Common myeloid progenitor, CD34-positive (primary cell): ENCODE data around the gene SEMA4D.
A peak's percentile ranks its signal among the peaks of the same experiment; 100 is the strongest.
"Not testable (repeated sequence)": the region's sequence is repeated elsewhere in the genome, so short reads cannot be mapped to it uniquely, and the experiment has no call there.

ENCODE experiments used
- CTCF ChIA-PET: fragments of 350-600 bp; sonication (Branson Sonifier 250); formaldehyde crosslinking; loops from one replicate; lab custom pipeline; 2021; ENCODE audit warnings: antibody characterized with exemption; lab: Charles Lee
- POLR2A ChIA-PET: fragments of 350-600 bp; sonication (Branson Sonifier 250); formaldehyde crosslinking; loops from one replicate; lab custom pipeline; 2021; ENCODE audit warnings: antibody characterized with exemption; lab: Charles Lee
- DNase-seq, 3 donors: peaks; one replicate each; pipeline versions ENCODE4 v3.0.0 to v3.0.0-alpha.2; 2013
- H3K27ac ChIP-seq, 2 experiments: 1 replicate in 1 of 2; 2 replicates in 1 of 2; pipeline ENCODE4 v1.7.0; 2013; ENCODE audit warnings: inconsistent platforms in 2 of 2, low read length in 2 of 2, mild to moderate bottlenecking in 2 of 2, low read depth in 1 of 2, moderate library complexity in 1 of 2; ENCODE audit not compliant: severe bottlenecking in 2 of 2, insufficient read depth in 1 of 2, poor library complexity in 1 of 2
- H3K27me3 ChIP-seq, 5 experiments: replicated peaks in 2 of 5; 1 replicate in 3 of 5; 2 replicates in 2 of 5; pipeline versions ENCODE4 v1.6.1 to v1.7.0; 2013; ENCODE audit warnings: low read length in 4 of 5, mild to moderate bottlenecking in 2 of 5, moderate library complexity in 2 of 5, inconsistent platforms in 1 of 5; ENCODE audit not compliant: insufficient read depth in 5 of 5, control insufficient read depth in 4 of 5
- H3K36me3 ChIP-seq, 4 experiments: 1 replicate in 2 of 4; 2 replicates in 2 of 4; pipeline versions ENCODE4 v1.6.1 to v1.7.0; 2013; ENCODE audit warnings: low read length in 3 of 4, control low read depth in 1 of 4, mild to moderate bottlenecking in 1 of 4; ENCODE audit not compliant: control insufficient read depth in 4 of 4, insufficient read depth in 4 of 4
- H3K4me1 ChIP-seq, 4 experiments: 1 replicate in 3 of 4; 2 replicates in 1 of 4; pipeline versions ENCODE4 v1.6.1 to v1.7.1; 2013; ENCODE audit warnings: low read length in 3 of 4, mild to moderate bottlenecking in 3 of 4, control low read depth in 1 of 4, inconsistent platforms in 1 of 4, moderate library complexity in 1 of 4; ENCODE audit not compliant: control insufficient read depth in 4 of 4, insufficient read depth in 4 of 4; ENCODE audit errors: control extremely low read depth in 1 of 4
- H3K4me3 ChIP-seq, 7 experiments: 1 replicate in 4 of 7; 2 replicates in 3 of 7; pipeline versions ENCODE4 v1.5.1 to v1.7.0; 2013; ENCODE audit warnings: mild to moderate bottlenecking in 7 of 7, low read length in 6 of 7, moderate library complexity in 6 of 7, inconsistent platforms in 2 of 7, low read depth in 2 of 7, control low read depth in 1 of 7; ENCODE audit not compliant: insufficient read depth in 4 of 7, control insufficient read depth in 1 of 7; ENCODE audit errors: extremely low read depth in 1 of 7
- H3K9me3 ChIP-seq, 5 experiments: 1 replicate in 4 of 5; 2 replicates in 1 of 5; pipeline versions ENCODE4 v1.6.1 to v1.7.1; 2013; ENCODE audit warnings: low read length in 4 of 5, mild to moderate bottlenecking in 2 of 5, inconsistent platforms in 1 of 5, low read depth in 1 of 5, moderate library complexity in 1 of 5; ENCODE audit not compliant: control insufficient read depth in 4 of 5, insufficient read depth in 2 of 5; ENCODE audit errors: control extremely low read depth in 1 of 5
- WGBS: methylation state at CpG from one replicate; pipeline ENCODE4 v1.1.5; 2013; ENCODE audit not compliant: insufficient coverage; 5-methylcytosine and 5-hydroxymethylcytosine counted together

Gene SEMA4D

GRCh38 chr9:89480825-89481537 lies 16.9 kb downstream of the SEMA4D start:
- Histone ChIP-seq H3K4me1 (peaks cover 29 to 80% (median 78%) of the 10 kb centered on the region in 4 experiments), H3K4me3 (peak overlapping the region in 1 of 7 experiments; percentile 8), H3K27ac (peak overlapping the region in 1 of 2 experiments; percentile 56), H3K9me3 (peaks cover 0 to 2% (median 2%) of the 10 kb centered on the region in 5 experiments), H3K36me3 (peaks cover 0 to 16% (median 0%) of the 10 kb centered on the region in 4 experiments), H3K27me3 (no peaks in the 10 kb centered on the region)
- DNase-seq: no peak
- POLR2A ChIA-PET: no interaction called here
- CTCF ChIA-PET: interaction anchor here (1.0 to 2.4 kb wide), 4 partner anchors 46 to 68 kb away, joined by 3 to 7 read pairs (median 3); no protein-coding TSS in a partner anchor
- WGBS: 46% methylated on average over 11 of the region's 15 CpGs

- peaks cover 32 to 86% (median 84%) of the 10 kb centered on the region in 4 experiments for H3K4me1 ChIP-seq
- H3K9me3 ChIP-seq, H3K4me3 ChIP-seq, H3K27me3 ChIP-seq, DNase-seq, H3K27ac ChIP-seq, POLR2A ChIA-PET: not testable (repeated sequence)
- H3K36me3 ChIP-seq: peaks cover 0 to 16% (median 0%) of the 10 kb centered on the region in 4 experiments
- 98% methylated on average over 10 of the region's 27 CpGs for WGBS
- CTCF ChIA-PET: interaction anchor here (1.4 to 2.4 kb wide), 2 partner anchors 8 to 51 kb away, joined by 4 to 7 read pairs; no protein-coding TSS in a partner anchor
Observed at GRCh38 chr9:89480372-89480771, 17.5 kb downstream of the SEMA4D start.

- CTCF ChIA-PET: interaction anchor here (0.6 to 2.8 kb wide), 5 partner anchors 9 to 1329 kb away, joined by 3 to 12 read pairs (median 4); no protein-coding TSS in a partner anchor
- DNase-seq, H3K9me3 ChIP-seq, H3K27me3 ChIP-seq, POLR2A ChIA-PET, H3K4me3 ChIP-seq, H3K27ac ChIP-seq: not testable (repeated sequence)
- WGBS: no CpG with 5 or more reads among the region's 17 CpGs
- H3K4me1 ChIP-seq: peaks cover 32 to 92% (median 90%) of the 10 kb centered on the region in 4 experiments
- peaks cover 0 to 16% (median 0%) of the 10 kb centered on the region in 4 experiments for H3K36me3 ChIP-seq
Observed at GRCh38 chr9:89479669-89480011, 18.3 kb downstream of the SEMA4D start.

- WGBS: 80% methylated on average over 9 of the region's 16 CpGs
- peak overlapping the region in 2 of 7 experiments; percentile 4 to 33 for H3K4me3 ChIP-seq
- ChIA-PET POLR2A (interaction anchor here (1.0 kb wide), 1 partner anchor 9 kb away, joined by 4 read pairs; no protein-coding TSS in a partner anchor), CTCF (interaction anchor here (0.6 to 2.8 kb wide), 7 partner anchors 10 to 1329 kb away, joined by 3 to 12 read pairs (median 4); no protein-coding TSS in a partner anchor)
- no peaks in the 10 kb centered on the region for H3K27me3 ChIP-seq
- H3K36me3 ChIP-seq: peaks cover 0 to 16% (median 0%) of the 10 kb centered on the region in 4 experiments
- no peaks in the 10 kb centered on the region for H3K9me3 ChIP-seq
- H3K27ac ChIP-seq: peak overlapping the region in 1 of 2 experiments; percentile 38
- DNase-seq: no peak
- peaks cover 34 to 91% (median 87%) of the 10 kb centered on the region in 4 experiments for H3K4me1 ChIP-seq
Observed at GRCh38 chr9:89478821-89479668, 18.9 kb downstream of the SEMA4D start.

GRCh38 chr9:89477811-89478630 lies 19.9 kb downstream of the SEMA4D start:
- ChIA-PET POLR2A (interaction anchor here (1.0 kb wide), 1 partner anchor 8 kb away, joined by 4 read pairs; no protein-coding TSS in a partner anchor), CTCF (interaction anchor here (1.4 to 2.8 kb wide), 3 partner anchors 10 to 70 kb away, joined by 6 to 12 read pairs (median 6); no protein-coding TSS in a partner anchor)
- peak overlapping the region; percentile 25 to 33 for H3K27ac ChIP-seq
- 18% methylated on average over 8 of the region's 9 CpGs for WGBS
- H3K4me1 ChIP-seq: peaks cover 30 to 84% (median 77%) of the 10 kb centered on the region in 4 experiments
- H3K27me3 ChIP-seq: no peaks in the 10 kb centered on the region
- H3K9me3 ChIP-seq: no peaks in the 10 kb centered on the region
- peaks cover 0 to 16% (median 1%) of the 10 kb centered on the region in 4 experiments for H3K36me3 ChIP-seq
- peak; percentile 88 to 95 (median 91) for DNase-seq
- H3K4me3 ChIP-seq: peak overlapping the region in 5 of 7 experiments; percentile 9 to 60 (median 50)

GRCh38 chr9:89477384-89477783 lies 20.5 kb downstream of the SEMA4D start:
- peaks cover 0 to 18% (median 1%) of the 10 kb centered on the region in 4 experiments for H3K36me3 ChIP-seq
- POLR2A ChIA-PET: no interaction called here
- peak in 2 of 3 donors; percentile 73 to 86 for DNase-seq
- H3K4me3 ChIP-seq: peak overlapping the region in 5 of 7 experiments; percentile 9 to 60 (median 50)
- H3K4me1 ChIP-seq: peaks cover 30 to 78% (median 70%) of the 10 kb centered on the region in 4 experiments
- CTCF ChIA-PET: interaction anchor here (1.2 to 2.8 kb wide), 4 partner anchors 10 to 71 kb away, joined by 3 to 12 read pairs (median 6); no protein-coding TSS in a partner anchor
- no peaks in the 10 kb centered on the region for H3K27me3 ChIP-seq
- 0% methylated on average over 4 of the region's 7 CpGs for WGBS
- H3K9me3 ChIP-seq: no peaks in the 10 kb centered on the region
- H3K27ac ChIP-seq: peak overlapping the region in 1 of 2 experiments; percentile 33
